PC-3 (cell line): ENCODE results near the gene THADA. TPM values are rescaled to one million over a fixed set of nuclear protein-coding genes. Genes with fewer than 3 reads are reported as not detected.

Experiments
- ATAC-seq: fragments of 200-7000 bp; cut with Tn5 transposase; 2 replicates; pipeline ENCODE4 v1.9.1; 2020; ENCODE audit warnings: mild to moderate bottlenecking, moderate library complexity
- BruUV-seq: library from RNA; stranded (reverse); fragments of 400-500 nt; replicated peaks from 2 replicates; lab custom pipeline; 2021; lab: Mats Ljungman, UMichigan
- CTCF ChIA-PET: fragments of 300-600 bp; sonication (Branson Sonifier 250); formaldehyde crosslinking; loops from one replicate; lab custom pipeline; 2022; ENCODE audit warnings: antibody characterized with exemption; lab: Charles Lee
- POLR2A ChIA-PET: fragments of 300-600 bp; sonication (Branson Sonifier 250); formaldehyde crosslinking; loops from one replicate; lab custom pipeline; 2022; ENCODE audit warnings: antibody characterized with exemption; ENCODE audit not compliant: unreplicated experiment; lab: Charles Lee
- DNase-seq: peaks from one replicate; pipeline ENCODE4 v3.0.0-alpha.2; 2015
- H2AFZ ChIP-seq: fragments of 300-600 bp; sonication (generic); 2 replicates; pipeline ENCODE4 v1.6.0; 2016; ENCODE audit warnings: antibody characterized with exemption, low read length
- H3F3A ChIP-seq: fragments of 300-600 bp; sonication (generic); one replicate; pipeline ENCODE4 v1.6.0; 2017; ENCODE audit warnings: antibody characterized with exemption, low read length, control low read depth, mild to moderate bottlenecking; ENCODE audit not compliant: unreplicated experiment
- H3K27ac ChIP-seq: fragments of 300-600 bp; sonication (generic); 2 replicates; pipeline ENCODE4 v1.5.1; 2016; ENCODE audit warnings: mild to moderate bottlenecking, low read length
- H3K27me3 ChIP-seq: fragments of 300-600 bp; sonication (generic); 2 replicates; pipeline ENCODE4 v1.6.1; 2016; ENCODE audit warnings: low read length, mixed read lengths
- H3K36me3 ChIP-seq: fragments of 300-600 bp; sonication (generic); 2 replicates; pipeline ENCODE4 v1.6.1; 2016; ENCODE audit warnings: low read depth, mixed run types, low read length, mixed read lengths
- H3K4me1 ChIP-seq: fragments of 300-600 bp; sonication (generic); 2 replicates; pipeline ENCODE4 v1.5.1; 2016; ENCODE audit warnings: low read length; ENCODE audit not compliant: insufficient read depth
- H3K4me2 ChIP-seq: fragments of 300-600 bp; sonication (generic); 2 replicates; pipeline ENCODE4 v1.6.0; 2016; ENCODE audit warnings: low read length
- H3K4me3 ChIP-seq: fragments of 300-600 bp; sonication (generic); 2 replicates; pipeline ENCODE4 v1.5.1; 2016; ENCODE audit warnings: mild to moderate bottlenecking, low read length, mixed read lengths
- H3K79me2 ChIP-seq: fragments of 300-600 bp; sonication (generic); 2 replicates; pipeline ENCODE4 v1.6.1; 2017; ENCODE audit warnings: low read length, mixed read lengths
- H3K9ac ChIP-seq: fragments of 300-600 bp; sonication (generic); 2 replicates; pipeline ENCODE4 v1.6.0; 2016; ENCODE audit warnings: mild to moderate bottlenecking, low read length
- H3K9me2 ChIP-seq: fragments of 300-600 bp; sonication (generic); replicated peaks from 2 replicates; pipeline ENCODE4 v1.6.1; 2016; ENCODE audit warnings: mixed run types, low read length, mixed read lengths
- H3K9me3 ChIP-seq: fragments of 300-600 bp; sonication (generic); 2 replicates; pipeline ENCODE4 v1.6.1; 2016; ENCODE audit warnings: low read length, mixed read lengths
- H4K20me1 ChIP-seq: fragments of 300-600 bp; sonication (generic); 2 replicates; pipeline ENCODE4 v1.6.1; 2016; ENCODE audit warnings: low read length, mixed read lengths
- EZH2 ChIP-seq: fragments of 300-600 bp; sonication (generic); IDR thresholded peaks from one replicate; pipeline ENCODE4 v1.6.1; 2017; ENCODE audit warnings: antibody characterized with exemption, mild to moderate bottlenecking, low read length; ENCODE audit not compliant: unreplicated experiment
- EZH2phosphoT487 ChIP-seq: fragments of 300-600 bp; sonication (generic); IDR thresholded peaks from 2 replicates; pipeline ENCODE4 v1.6.1; 2018; ENCODE audit warnings: mild to moderate bottlenecking, antibody characterized with exemption, low read length, borderline replicate concordance
- intact Hi-C: fragments of 100-400 bp; cut with micrococcal nuclease; formaldehyde crosslinking; loops from 2 replicates; pipeline ENCODE4 v1.9.0; 2023
- total RNA-seq: library from RNA; depleted of rRNA; stranded (reverse); fragments of >200 nt; gene quantifications from 2 replicates; pipeline ENCODE4 v1.2.3, GENCODE V29; 2014
- TF ChIP-seq, protein P1 (sequence below): fragments of 300-600 bp; sonication (generic); conservative IDR thresholded peaks from 2 replicates; pipeline ENCODE4 v1.5.1; 2017; ENCODE audit warnings: antibody characterized with exemption, low read depth, mild to moderate bottlenecking, low read length

Gene THADA
- total RNA-seq, 1 experiment from 2014 or later: 33.6 TPM

DNA sequence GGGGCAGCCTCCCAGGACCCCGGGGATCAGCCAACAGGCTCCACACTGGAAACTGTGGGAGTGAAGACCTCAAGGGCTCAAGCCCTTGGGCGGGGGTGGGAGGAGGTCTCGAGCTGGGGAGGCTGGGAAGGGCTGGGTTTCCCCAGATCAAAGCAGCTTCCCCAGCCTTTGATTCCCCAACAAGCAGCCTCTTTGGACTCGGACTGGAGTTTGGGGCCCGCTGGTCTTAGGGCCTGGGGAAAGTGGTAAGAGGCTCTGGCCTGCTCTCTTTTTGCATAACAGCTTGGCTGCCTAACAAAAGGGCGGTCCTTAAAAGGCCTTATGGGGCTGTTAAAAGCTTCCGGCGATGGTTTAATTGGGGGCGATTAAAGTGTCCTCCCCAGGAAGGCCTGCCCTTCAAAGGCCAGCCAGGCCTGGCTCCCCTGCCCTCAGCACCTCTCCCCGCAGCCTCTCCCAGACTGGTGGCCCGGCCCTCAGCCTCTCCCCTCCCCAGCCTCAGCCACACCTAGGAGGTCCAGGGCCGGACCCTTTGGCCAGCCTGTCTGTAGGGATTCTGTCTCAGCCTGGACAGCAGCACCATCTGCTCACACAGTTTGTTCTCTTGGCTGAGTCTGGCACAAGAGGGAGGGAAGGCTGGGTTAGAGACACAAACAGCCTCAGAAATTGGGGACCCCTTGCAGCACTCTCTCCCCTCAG, 409.0 kb downstream of the THADA start:
- peaks cover 17% of the 10 kb centered on the region for H3K4me1 ChIP-seq
- BruUV-seq: no TSS peak
- no peaks in the 10 kb centered on the region for H3K9me2 ChIP-seq
- H3F3A ChIP-seq: no peaks in the 10 kb centered on the region
- intact Hi-C loops: no loop called here
- H3K79me2 ChIP-seq: no peaks in the 10 kb centered on the region
- H4K20me1 ChIP-seq: no peaks in the 10 kb centered on the region
- ATAC-seq (no peak), DNase-seq (no peak)
- TF ChIP-seq EZH2phosphoT487 (no peak), EZH2 (no peak)
- TF ChIP-seq, protein P1, sequence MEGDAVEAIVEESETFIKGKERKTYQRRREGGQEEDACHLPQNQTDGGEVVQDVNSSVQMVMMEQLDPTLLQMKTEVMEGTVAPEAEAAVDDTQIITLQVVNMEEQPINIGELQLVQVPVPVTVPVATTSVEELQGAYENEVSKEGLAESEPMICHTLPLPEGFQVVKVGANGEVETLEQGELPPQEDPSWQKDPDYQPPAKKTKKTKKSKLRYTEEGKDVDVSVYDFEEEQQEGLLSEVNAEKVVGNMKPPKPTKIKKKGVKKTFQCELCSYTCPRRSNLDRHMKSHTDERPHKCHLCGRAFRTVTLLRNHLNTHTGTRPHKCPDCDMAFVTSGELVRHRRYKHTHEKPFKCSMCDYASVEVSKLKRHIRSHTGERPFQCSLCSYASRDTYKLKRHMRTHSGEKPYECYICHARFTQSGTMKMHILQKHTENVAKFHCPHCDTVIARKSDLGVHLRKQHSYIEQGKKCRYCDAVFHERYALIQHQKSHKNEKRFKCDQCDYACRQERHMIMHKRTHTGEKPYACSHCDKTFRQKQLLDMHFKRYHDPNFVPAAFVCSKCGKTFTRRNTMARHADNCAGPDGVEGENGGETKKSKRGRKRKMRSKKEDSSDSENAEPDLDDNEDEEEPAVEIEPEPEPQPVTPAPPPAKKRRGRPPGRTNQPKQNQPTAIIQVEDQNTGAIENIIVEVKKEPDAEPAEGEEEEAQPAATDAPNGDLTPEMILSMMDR: no peak
- no peaks in the 10 kb centered on the region for H3K27me3 ChIP-seq
- CTCF ChIA-PET: no interaction called here
- no peak overlapping the region for H3K9ac ChIP-seq
- POLR2A ChIA-PET: no interaction called here
- H3K36me3 ChIP-seq: no peaks in the 10 kb centered on the region
- H2AFZ ChIP-seq: no peak overlapping the region
- no peaks in the 10 kb centered on the region for H3K9me3 ChIP-seq
- H3K4me3 ChIP-seq: no peak overlapping the region
- no peak overlapping the region for H3K4me2 ChIP-seq
- H3K27ac ChIP-seq: no peak overlapping the region

DNA sequence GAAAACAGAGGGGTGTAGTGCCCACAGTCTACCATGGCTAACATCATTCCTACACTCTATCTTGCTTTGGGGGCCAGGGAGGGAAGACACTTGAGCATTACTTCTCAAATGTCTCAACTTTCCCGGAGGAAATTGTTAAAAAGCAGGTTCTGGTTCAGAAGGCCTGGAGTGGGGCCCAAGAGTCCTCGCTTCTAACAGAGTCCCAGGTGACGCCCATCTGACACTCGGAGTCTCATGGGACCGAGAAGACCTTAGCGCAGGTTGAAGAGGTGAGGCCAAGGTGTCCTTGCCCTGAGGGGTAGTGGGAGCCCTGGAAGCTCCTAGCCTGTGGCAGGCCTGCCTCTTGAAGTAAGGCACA, 409.5 kb downstream of the THADA start:
- Histone ChIP-seq H4K20me1 (no peaks in the 10 kb centered on the region), H3K36me3 (no peaks in the 10 kb centered on the region), H3K27me3 (no peaks in the 10 kb centered on the region), H3K4me2 (no peak overlapping the region), H3K79me2 (no peaks in the 10 kb centered on the region), H3F3A (no peaks in the 10 kb centered on the region), H3K4me3 (no peak overlapping the region), H2AFZ (no peak overlapping the region), H3K27ac (no peak overlapping the region), H3K9me3 (no peaks in the 10 kb centered on the region), H3K4me1 (peaks cover 20% of the 10 kb centered on the region), H3K9ac (no peak overlapping the region), H3K9me2 (no peaks in the 10 kb centered on the region)
- DNase-seq (no peak), ATAC-seq (no peak)
- ChIA-PET CTCF (no interaction called here), POLR2A (no interaction called here)
- TF ChIP-seq EZH2: no peak
- no peak for TF ChIP-seq EZH2phosphoT487
- TF ChIP-seq, protein P1: no peak
- BruUV-seq: no TSS peak
- intact Hi-C loops: no loop called here

DNA sequence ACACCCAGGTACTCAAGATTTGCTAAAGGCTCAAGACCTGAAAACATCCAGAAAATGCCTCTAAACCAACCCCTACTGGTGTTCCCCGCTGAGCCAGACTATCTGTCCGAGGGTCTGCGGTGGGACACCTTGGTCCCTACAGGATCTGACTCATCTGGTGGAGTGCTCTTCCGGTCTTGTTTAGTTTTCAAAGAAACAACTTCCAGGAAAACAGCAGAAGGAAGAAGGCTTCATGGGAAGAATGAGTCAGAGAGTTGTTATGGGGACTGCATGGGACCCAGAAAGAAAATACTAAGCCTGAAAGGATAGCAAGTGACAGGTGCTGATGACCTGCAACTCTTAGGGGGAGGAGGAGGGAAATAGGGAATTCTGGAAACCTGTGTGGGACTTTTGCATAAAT, 410.7 kb downstream of the THADA start:
- no peaks in the 10 kb centered on the region for H3F3A ChIP-seq
- peak overlapping the region; percentile 4 for H3K4me2 ChIP-seq
- H2AFZ ChIP-seq: no peak overlapping the region
- peak overlapping the region; percentile 34; the same call in 1 of the 2 replicates for H3K9ac ChIP-seq
- H3K27ac ChIP-seq: peak overlapping the region; percentile 81
- TF ChIP-seq EZH2phosphoT487 (no peak), EZH2 (no peak)
- TF ChIP-seq, protein P1: no peak
- ATAC-seq (no peak), DNase-seq (no peak)
- no peaks in the 10 kb centered on the region for H4K20me1 ChIP-seq
- H3K9me3 ChIP-seq: no peaks in the 10 kb centered on the region
- H3K27me3 ChIP-seq: no peaks in the 10 kb centered on the region
- CTCF ChIA-PET: no interaction called here
- POLR2A ChIA-PET: no interaction called here
- no peaks in the 10 kb centered on the region for H3K36me3 ChIP-seq
- intact Hi-C loops: no loop called here
- no peak overlapping the region for H3K4me3 ChIP-seq
- H3K4me1 ChIP-seq: peaks cover 32% of the 10 kb centered on the region
- no peaks in the 10 kb centered on the region for H3K9me2 ChIP-seq
- no peaks in the 10 kb centered on the region for H3K79me2 ChIP-seq
- BruUV-seq: no TSS peak
